ENCODE measurements around the gene HLA-DMA.
A peak's percentile ranks its signal among the peaks of the same experiment; 100 is the strongest.

Gene HLA-DMA

GRCh38 chr6:32937230-32937633 lies 15.7 kb downstream of the HLA-DMA start:
- peaks cover 82% of the 10 kb centered on the region for H3K27me3 ChIP-seq (ENCODE audit: control insufficient read depth, insufficient read depth, low read length)
- no peak overlapping the region for H3K9ac ChIP-seq (ENCODE audit: low read depth, low read length)
- no peaks in the 10 kb centered on the region for H3K36me3 ChIP-seq (ENCODE audit: insufficient read depth, low read length)
- H3K4me2 ChIP-seq (ENCODE audit: low read length): no peak overlapping the region
- no peak overlapping the region for H3K4me3 ChIP-seq (ENCODE audit: low read length)
- H3K9me3 ChIP-seq (replicated peaks; ENCODE audit: low read length): no peaks in the 10 kb centered on the region
- no peaks in the 10 kb centered on the region for H3K4me1 ChIP-seq (ENCODE audit: control insufficient read depth, insufficient read depth, low read length)

GRCh38 chr6:32936239-32937152 lies 16.4 kb downstream of the HLA-DMA start:
- Histone ChIP-seq H3K9me3 (replicated peaks; ENCODE audit: low read length) (no peaks in the 10 kb centered on the region), H3K27me3 (ENCODE audit: control insufficient read depth, insufficient read depth, low read length) (peaks cover 84% of the 10 kb centered on the region), H3K4me2 (ENCODE audit: low read length) (no peak overlapping the region), H3K36me3 (ENCODE audit: insufficient read depth, low read length) (no peaks in the 10 kb centered on the region), H3K9ac (ENCODE audit: low read depth, low read length) (no peak overlapping the region), H3K4me1 (ENCODE audit: control insufficient read depth, insufficient read depth, low read length) (no peaks in the 10 kb centered on the region), H3K4me3 (ENCODE audit: low read length) (no peak overlapping the region)

GRCh38 chr6:32935551-32936238 lies 17.2 kb downstream of the HLA-DMA start:
- Histone ChIP-seq H3K4me2 (ENCODE audit: low read length) (no peak overlapping the region), H3K9me3 (replicated peaks; ENCODE audit: low read length) (no peaks in the 10 kb centered on the region), H3K36me3 (ENCODE audit: insufficient read depth, low read length) (no peaks in the 10 kb centered on the region), H3K4me1 (ENCODE audit: control insufficient read depth, insufficient read depth, low read length) (no peaks in the 10 kb centered on the region), H3K4me3 (ENCODE audit: low read length) (no peak overlapping the region), H3K9ac (ENCODE audit: low read depth, low read length) (no peak overlapping the region), H3K27me3 (ENCODE audit: control insufficient read depth, insufficient read depth, low read length) (peaks cover 84% of the 10 kb centered on the region)

- no peak overlapping the region for H3K4me2 ChIP-seq (ENCODE audit: low read length)
- H3K4me3 ChIP-seq (ENCODE audit: low read length): no peak overlapping the region
- H3K27me3 ChIP-seq (ENCODE audit: control insufficient read depth, insufficient read depth, low read length): peaks cover 82% of the 10 kb centered on the region
- H3K9ac ChIP-seq (ENCODE audit: low read depth, low read length): no peak overlapping the region
- no peaks in the 10 kb centered on the region for H3K36me3 ChIP-seq (ENCODE audit: insufficient read depth, low read length)
- no peaks in the 10 kb centered on the region for H3K9me3 ChIP-seq (replicated peaks; ENCODE audit: low read length)
- no peaks in the 10 kb centered on the region for H3K4me1 ChIP-seq (ENCODE audit: control insufficient read depth, insufficient read depth, low read length)
These were observed 19.2 kb downstream of the HLA-DMA start for GRCh38 chr6:32933661-32934085.

GRCh38 chr6:32932132-32932868 lies 20.6 kb downstream of the HLA-DMA start:
- Histone ChIP-seq H3K9me3 (replicated peaks; ENCODE audit: low read length) (no peaks in the 10 kb centered on the region), H3K36me3 (ENCODE audit: insufficient read depth, low read length) (no peaks in the 10 kb centered on the region), H3K9ac (ENCODE audit: low read depth, low read length) (no peak overlapping the region), H3K4me2 (ENCODE audit: low read length) (no peak overlapping the region), H3K27me3 (ENCODE audit: control insufficient read depth, insufficient read depth, low read length) (peaks cover 76% of the 10 kb centered on the region), H3K4me1 (ENCODE audit: control insufficient read depth, insufficient read depth, low read length) (no peaks in the 10 kb centered on the region), H3K4me3 (ENCODE audit: low read length) (no peak overlapping the region)

- no peaks in the 10 kb centered on the region for H3K9me3 ChIP-seq (replicated peaks; ENCODE audit: low read length)
- peaks cover 72% of the 10 kb centered on the region for H3K27me3 ChIP-seq (ENCODE audit: control insufficient read depth, insufficient read depth, low read length)
- H3K4me2 ChIP-seq (ENCODE audit: low read length): no peak overlapping the region
- no peaks in the 10 kb centered on the region for H3K4me1 ChIP-seq (ENCODE audit: control insufficient read depth, insufficient read depth, low read length)
- H3K4me3 ChIP-seq (ENCODE audit: low read length): no peak overlapping the region
- H3K36me3 ChIP-seq (ENCODE audit: insufficient read depth, low read length): no peaks in the 10 kb centered on the region
- no peak overlapping the region for H3K9ac ChIP-seq (ENCODE audit: low read depth, low read length)
These were observed 21.7 kb downstream of the HLA-DMA start for GRCh38 chr6:32931211-32931610.

GRCh38 chr6:32922083-32922482 lies 30.8 kb downstream of the HLA-DMA start:
- H3K4me3 ChIP-seq (ENCODE audit: low read length): no peak overlapping the region
- no peaks in the 10 kb centered on the region for H3K9me3 ChIP-seq (replicated peaks; ENCODE audit: low read length)
- H3K27me3 ChIP-seq (ENCODE audit: control insufficient read depth, insufficient read depth, low read length): peaks cover 42% of the 10 kb centered on the region
- no peak overlapping the region for H3K4me2 ChIP-seq (ENCODE audit: low read length)
- no peaks in the 10 kb centered on the region for H3K36me3 ChIP-seq (ENCODE audit: insufficient read depth, low read length)
- no peak overlapping the region for H3K9ac ChIP-seq (ENCODE audit: low read depth, low read length)
- no peaks in the 10 kb centered on the region for H3K4me1 ChIP-seq (ENCODE audit: control insufficient read depth, insufficient read depth, low read length)

- no peaks in the 10 kb centered on the region for H3K36me3 ChIP-seq (ENCODE audit: insufficient read depth, low read length)
- no peak overlapping the region for H3K9ac ChIP-seq (ENCODE audit: low read depth, low read length)
- no peak overlapping the region for H3K4me2 ChIP-seq (ENCODE audit: low read length)
- H3K27me3 ChIP-seq (ENCODE audit: control insufficient read depth, insufficient read depth, low read length): peaks cover 44% of the 10 kb centered on the region
- no peaks in the 10 kb centered on the region for H3K9me3 ChIP-seq (replicated peaks; ENCODE audit: low read length)
- no peaks in the 10 kb centered on the region for H3K4me1 ChIP-seq (ENCODE audit: control insufficient read depth, insufficient read depth, low read length)
- H3K4me3 ChIP-seq (ENCODE audit: low read length): no peak overlapping the region
These were observed 32.2 kb downstream of the HLA-DMA start for GRCh38 chr6:32920715-32921114.

GRCh38 chr6:32912951-32913350 lies 39.9 kb downstream of the HLA-DMA start:
- H3K36me3 ChIP-seq (ENCODE audit: insufficient read depth, low read length): no peaks in the 10 kb centered on the region
- H3K4me1 ChIP-seq (ENCODE audit: control insufficient read depth, insufficient read depth, low read length): no peaks in the 10 kb centered on the region
- no peak overlapping the region for H3K4me3 ChIP-seq (ENCODE audit: low read length)
- H3K9me3 ChIP-seq (replicated peaks; ENCODE audit: low read length): no peaks in the 10 kb centered on the region
- H3K9ac ChIP-seq (ENCODE audit: low read depth, low read length): no peak overlapping the region
- H3K4me2 ChIP-seq (ENCODE audit: low read length): no peak overlapping the region
- peaks cover 32% of the 10 kb centered on the region for H3K27me3 ChIP-seq (ENCODE audit: control insufficient read depth, insufficient read depth, low read length)

GRCh38 chr6:32908897-32909296 lies 44.0 kb downstream of the HLA-DMA start:
- H3K9ac ChIP-seq (ENCODE audit: low read depth, low read length): no peak overlapping the region
- peaks cover 5% of the 10 kb centered on the region for H3K4me1 ChIP-seq (ENCODE audit: control insufficient read depth, insufficient read depth, low read length)
- no peaks in the 10 kb centered on the region for H3K9me3 ChIP-seq (replicated peaks; ENCODE audit: low read length)
- H3K27me3 ChIP-seq (ENCODE audit: control insufficient read depth, insufficient read depth, low read length): peaks cover 12% of the 10 kb centered on the region
- H3K36me3 ChIP-seq (ENCODE audit: insufficient read depth, low read length): no peaks in the 10 kb centered on the region
- H3K4me3 ChIP-seq (ENCODE audit: low read length): no peak overlapping the region
- H3K4me2 ChIP-seq (ENCODE audit: low read length): no peak overlapping the region

GRCh38 chr6:32906539-32906938 lies 46.4 kb downstream of the HLA-DMA start:
- peaks cover 5% of the 10 kb centered on the region for H3K4me1 ChIP-seq (ENCODE audit: control insufficient read depth, insufficient read depth, low read length)
- H3K9ac ChIP-seq (ENCODE audit: low read depth, low read length): no peak overlapping the region
- H3K4me3 ChIP-seq (ENCODE audit: low read length): no peak overlapping the region
- no peaks in the 10 kb centered on the region for H3K27me3 ChIP-seq (ENCODE audit: control insufficient read depth, insufficient read depth, low read length)
- peak overlapping the region; percentile 38 for H3K4me2 ChIP-seq (ENCODE audit: low read length)
- H3K9me3 ChIP-seq (replicated peaks; ENCODE audit: low read length): no peaks in the 10 kb centered on the region
- peaks cover under 1% of the 10 kb centered on the region for H3K36me3 ChIP-seq (ENCODE audit: insufficient read depth, low read length)
